Measurements from ENCODE around the gene KRT16.
"Not testable (repeated sequence)": the region's sequence is repeated elsewhere in the genome, so short reads cannot be mapped to it uniquely, and the experiment has no call there.

The KRT16 gene

DNA sequence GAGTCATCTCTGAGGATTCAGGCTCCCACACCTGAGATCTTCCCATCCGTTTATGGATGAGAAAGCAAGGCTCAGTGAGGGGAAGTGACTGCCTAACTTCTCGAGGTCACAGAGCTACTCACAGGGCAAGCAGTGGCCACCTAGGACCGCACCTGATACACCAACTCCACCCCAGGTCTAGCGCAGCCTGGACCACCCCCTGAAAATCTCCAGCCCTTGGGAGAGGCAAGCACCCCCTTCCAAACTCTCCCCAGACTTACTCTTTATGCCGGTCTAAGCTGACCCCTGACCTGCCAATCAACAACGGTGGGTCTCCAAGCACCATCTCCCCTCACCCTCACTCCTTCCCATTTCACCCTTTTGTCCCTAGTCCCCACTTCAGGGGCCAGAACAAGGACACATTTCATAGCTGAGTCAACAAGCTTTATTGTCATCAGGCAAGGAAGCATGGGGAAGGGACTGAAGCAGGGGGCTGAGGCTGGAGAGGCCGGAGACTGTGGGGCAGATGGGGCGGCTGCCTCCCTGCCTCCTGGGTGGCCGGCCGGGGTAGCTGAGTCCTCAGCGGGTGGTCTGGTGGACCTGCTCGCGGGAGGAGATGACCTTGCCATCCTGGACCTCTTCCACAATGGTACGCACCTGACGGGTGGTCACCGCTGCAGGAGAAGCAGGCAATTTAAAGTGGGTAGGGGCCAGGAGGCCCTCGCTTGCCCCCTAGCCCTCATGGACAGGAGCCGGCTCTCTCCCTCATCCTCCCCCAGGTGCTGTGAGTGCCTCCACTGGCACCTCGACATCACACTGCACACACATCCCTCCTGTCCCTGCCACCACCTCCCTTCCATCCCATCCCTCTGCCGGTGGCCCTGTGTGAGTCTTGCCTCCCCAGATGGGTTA, 6.7 kb upstream of the KRT16 start:
- DNase-seq (ENCODE audit: extremely low read depth, low read depth): no peak
- no peak for TF ChIP-seq CTCF (IDR thresholded peaks at IDR 0.05; ENCODE audit: low read depth, low read length, missing control alignments)
- H3K4me3 ChIP-seq (replicated peaks; ENCODE audit: low read depth, low read length): no peak overlapping the region

- DNase-seq (ENCODE audit: extremely low read depth, low read depth): no peak
- H3K4me3 ChIP-seq (replicated peaks; ENCODE audit: low read depth, low read length): no peak overlapping the region
- no peak for TF ChIP-seq CTCF (IDR thresholded peaks at IDR 0.05; ENCODE audit: low read depth, low read length, missing control alignments)
Measured at GRCh38 chr17:41618341-41619035, 5.9 kb upstream of the KRT16 start.

DNA sequence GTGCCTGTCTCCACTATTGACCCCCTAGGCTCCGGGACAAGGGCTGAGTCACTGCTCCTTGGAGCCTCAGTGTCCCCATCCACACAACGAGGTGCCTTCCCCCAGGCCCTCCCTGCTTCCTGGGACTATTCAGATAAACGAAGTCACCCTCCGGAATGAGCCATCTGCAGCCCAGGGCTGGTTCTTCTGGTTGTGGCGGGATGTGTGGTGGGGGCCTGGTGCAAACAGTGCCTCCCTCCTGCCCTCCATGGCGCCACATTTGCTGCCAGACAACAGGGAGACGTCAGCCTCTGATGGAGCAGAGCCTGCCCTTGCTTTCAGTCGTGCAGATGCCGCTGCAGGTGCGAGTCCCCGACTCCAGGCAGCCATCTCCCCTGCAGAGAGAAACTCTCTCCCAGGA, 5.1 kb upstream of the KRT16 start:
- no peak overlapping the region for H3K4me3 ChIP-seq (replicated peaks; ENCODE audit: low read depth, low read length)
- no peak for DNase-seq (ENCODE audit: extremely low read depth, low read depth)
- no peak for TF ChIP-seq CTCF (IDR thresholded peaks at IDR 0.05; ENCODE audit: low read depth, low read length, missing control alignments)

DNA sequence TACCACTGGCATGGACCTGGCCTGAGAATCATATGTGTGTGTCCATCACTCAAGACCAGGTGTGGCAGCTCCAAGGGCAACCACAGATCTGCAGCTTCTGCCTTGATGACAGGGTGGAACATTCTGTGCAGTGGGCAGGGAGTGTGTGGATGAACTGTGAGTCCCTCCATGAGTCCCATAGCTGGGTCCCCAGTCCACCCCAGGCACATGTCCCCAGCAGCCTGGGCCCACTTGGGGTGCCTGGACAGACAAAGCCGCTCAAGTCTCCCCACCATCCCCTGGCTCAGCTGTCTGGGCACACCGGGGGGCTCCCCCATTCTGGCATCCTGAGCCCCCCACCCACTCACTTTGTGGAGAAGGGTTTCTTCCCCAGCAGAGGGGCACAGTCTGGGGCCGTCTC, 4.6 kb upstream of the KRT16 start:
- no peak for TF ChIP-seq CTCF (IDR thresholded peaks at IDR 0.05; ENCODE audit: low read depth, low read length, missing control alignments)
- H3K4me3 ChIP-seq (replicated peaks; ENCODE audit: low read depth, low read length): no peak overlapping the region
- DNase-seq (ENCODE audit: extremely low read depth, low read depth): no peak

DNA sequence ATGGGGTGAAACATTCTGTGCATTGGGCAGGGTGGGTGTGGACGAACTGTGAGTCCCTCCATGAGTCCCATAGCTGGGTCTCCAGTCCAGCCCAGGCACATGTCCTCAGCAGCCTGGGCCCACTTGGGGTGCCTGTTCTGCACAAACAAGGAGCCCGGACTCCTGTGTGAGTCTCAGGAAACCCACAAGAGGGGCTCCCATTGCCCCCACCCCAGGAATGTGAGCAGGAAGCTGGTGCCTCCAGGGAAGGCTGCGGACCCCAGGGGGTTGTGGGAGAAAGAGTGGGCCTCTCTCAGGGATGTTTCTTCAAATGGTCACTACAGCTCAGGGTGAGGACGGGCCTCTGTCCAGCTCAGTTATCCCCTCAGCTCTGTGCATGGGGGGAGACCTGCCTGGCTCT, 3.9 kb upstream of the KRT16 start:
- DNase-seq (ENCODE audit: extremely low read depth, low read depth): not testable (repeated sequence)

GRCh38 chr17:41615454-41615853, 2.9 kb upstream of the KRT16 start:
- no peak for TF ChIP-seq CTCF (IDR thresholded peaks at IDR 0.05; ENCODE audit: low read depth, low read length, missing control alignments)
- no peak for DNase-seq (ENCODE audit: extremely low read depth, low read depth)
- no peak overlapping the region for H3K4me3 ChIP-seq (replicated peaks; ENCODE audit: low read depth, low read length)

More for the DNA sequence above, 3.9 kb upstream of the KRT16 start:
- H3K4me3 ChIP-seq (replicated peaks; ENCODE audit: low read depth, low read length): not testable (repeated sequence)

DNA sequence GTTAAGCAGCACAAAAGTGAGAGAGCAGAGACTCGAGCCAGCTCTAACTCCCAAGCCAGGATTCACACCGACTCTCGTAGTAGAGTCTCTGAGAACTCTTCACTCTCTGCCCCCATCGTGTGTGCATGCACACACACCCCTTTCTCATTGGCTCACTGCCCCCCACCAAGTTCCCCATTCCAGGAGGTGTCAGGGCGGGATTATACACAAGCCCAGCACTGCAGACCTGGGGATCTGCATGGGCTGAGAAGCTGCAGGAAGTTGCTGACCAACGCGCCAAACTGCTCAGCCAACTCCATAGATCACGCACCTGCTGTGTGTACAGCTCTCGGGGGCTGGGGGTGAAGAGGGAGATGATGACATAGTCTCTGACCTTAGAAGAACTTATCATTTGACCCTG, 2.2 kb upstream of the KRT16 start:
- not testable (repeated sequence) for H3K4me3 ChIP-seq (replicated peaks; ENCODE audit: low read depth, low read length); DNase-seq (ENCODE audit: extremely low read depth, low read depth)
